Activated naive CD8-positive, alpha-beta T cell treated with anti-CD3 and anti-CD28 coated beads for 36 hours (primary cell): ENCODE measurements around the gene F7. TPM values are rescaled to one million over a fixed set of nuclear protein-coding genes. Genes with fewer than 3 reads are reported as not detected.
A peak's percentile ranks its signal among the peaks of the same experiment; 100 is the strongest.
"Not testable (repeated sequence)": the region's sequence is repeated elsewhere in the genome, so short reads cannot be mapped to it uniquely, and the experiment has no call there.

Experiments
- DNase-seq: peaks from one replicate; pipeline ENCODE4 v3.0.0; 2021
- H3K27ac Mint-ChIP-seq: one replicate; pipeline ENCODE4 v1.8.0; 2022; ENCODE audit warnings: mild to moderate bottlenecking, moderate library complexity, mixed read lengths
- H3K27me3 Mint-ChIP-seq: one replicate; pipeline ENCODE4 v1.8.0; 2022; ENCODE audit warnings: mild to moderate bottlenecking, mixed read lengths
- H3K36me3 Mint-ChIP-seq: one replicate; pipeline ENCODE4 v1.8.0; 2021; ENCODE audit warnings: mild to moderate bottlenecking, mixed read lengths
- H3K4me1 Mint-ChIP-seq: one replicate; pipeline ENCODE4 v1.8.0; 2021; ENCODE audit warnings: mixed read lengths
- H3K4me3 Mint-ChIP-seq: one replicate; pipeline ENCODE4 v1.8.0; 2022; ENCODE audit warnings: mild to moderate bottlenecking, moderate library complexity, mixed read lengths
- H3K9me3 Mint-ChIP-seq: one replicate; pipeline ENCODE4 v1.8.0; 2022; ENCODE audit warnings: mixed read lengths
- total RNA-seq, 2 experiments: library from RNA; stranded (reverse); gene quantifications; one replicate each; pipeline ENCODE4 v1.2.3, GENCODE V29; 2021

F7 gene
- total RNA-seq, 2 experiments from 2014 or later, result 0.49 to 0.94 TPM

DNA sequence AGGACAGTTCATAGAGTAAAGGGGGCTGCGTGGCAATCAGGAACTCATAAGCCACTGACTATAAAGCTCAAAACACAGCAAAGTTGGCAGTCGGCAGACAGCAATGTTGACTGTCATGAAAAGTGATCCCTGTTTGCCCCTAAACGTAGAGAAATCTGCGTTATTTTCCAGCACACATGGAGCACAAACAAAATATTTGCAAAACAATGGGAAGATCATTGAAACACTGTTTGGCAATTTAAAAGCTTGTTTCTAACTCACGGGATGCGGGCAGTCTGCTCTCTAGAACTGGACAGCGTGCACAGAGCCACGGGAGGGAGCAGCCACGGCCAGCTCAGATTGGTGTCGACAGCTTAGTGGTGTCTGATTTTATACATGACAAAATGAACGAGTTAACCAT is 6.4 kb upstream of the F7 start:
- DNase-seq, result no peak
- H3K4me3 Mint-ChIP-seq, result no peak overlapping the region
- H3K36me3 Mint-ChIP-seq, result no peaks in the 10 kb centered on the region
- H3K9me3 Mint-ChIP-seq, result no peaks in the 10 kb centered on the region
- no peaks in the 10 kb centered on the region for H3K4me1 Mint-ChIP-seq
- H3K27ac Mint-ChIP-seq, result no peak overlapping the region
- no peaks in the 10 kb centered on the region for H3K27me3 Mint-ChIP-seq

DNA sequence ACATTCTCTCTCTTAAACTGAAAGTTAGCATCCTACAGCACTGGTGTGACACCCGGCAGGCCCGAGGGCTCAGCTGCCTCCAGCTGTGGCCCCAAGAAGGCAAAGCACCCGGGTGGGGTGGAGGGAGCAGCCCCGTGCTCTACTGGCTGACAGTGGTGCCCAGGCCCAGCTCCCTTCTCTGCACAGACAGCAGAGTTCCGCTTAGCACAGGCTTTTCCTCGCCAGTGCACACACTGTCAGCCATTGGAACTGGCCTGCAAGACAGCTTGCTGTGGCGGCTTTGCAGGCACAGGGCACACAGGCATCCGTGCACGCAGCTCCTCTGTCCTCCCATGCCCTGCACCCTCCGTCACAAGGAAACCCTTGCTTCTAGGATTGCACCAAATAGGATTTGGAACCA is 3.3 kb upstream of the F7 start:
- not testable (repeated sequence) for H3K4me3 Mint-ChIP-seq, H3K9me3 Mint-ChIP-seq, H3K36me3 Mint-ChIP-seq, H3K27me3 Mint-ChIP-seq, H3K27ac Mint-ChIP-seq, H3K4me1 Mint-ChIP-seq, DNase-seq

DNA sequence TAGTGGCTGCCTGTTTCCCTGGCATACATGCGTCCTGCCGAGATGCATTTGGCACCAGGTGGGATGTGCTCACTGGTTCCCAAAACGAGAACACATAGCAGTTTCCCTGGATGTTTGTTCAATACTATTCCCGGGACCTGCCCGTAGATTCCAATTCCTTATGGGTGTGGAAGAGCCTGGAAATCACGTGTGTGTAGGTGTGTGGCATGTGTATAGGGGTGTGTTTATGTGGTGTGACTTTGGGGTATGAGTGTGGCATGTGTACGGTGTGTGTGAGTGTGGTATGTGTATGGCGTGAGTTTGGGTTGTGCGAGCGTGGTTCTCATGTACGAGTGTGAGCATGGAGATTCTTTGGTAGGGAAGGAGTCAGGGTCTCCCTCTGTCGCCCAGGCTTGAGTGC is 2.9 kb upstream of the F7 start:
- H3K27me3 Mint-ChIP-seq, result no peaks in the 10 kb centered on the region
- no peaks in the 10 kb centered on the region for H3K4me1 Mint-ChIP-seq
- no peak overlapping the region for H3K27ac Mint-ChIP-seq
- H3K4me3 Mint-ChIP-seq, result no peak overlapping the region
- H3K36me3 Mint-ChIP-seq, result peaks cover 3% of the 10 kb centered on the region
- H3K9me3 Mint-ChIP-seq, result no peaks in the 10 kb centered on the region
- DNase-seq, result no peak

DNA sequence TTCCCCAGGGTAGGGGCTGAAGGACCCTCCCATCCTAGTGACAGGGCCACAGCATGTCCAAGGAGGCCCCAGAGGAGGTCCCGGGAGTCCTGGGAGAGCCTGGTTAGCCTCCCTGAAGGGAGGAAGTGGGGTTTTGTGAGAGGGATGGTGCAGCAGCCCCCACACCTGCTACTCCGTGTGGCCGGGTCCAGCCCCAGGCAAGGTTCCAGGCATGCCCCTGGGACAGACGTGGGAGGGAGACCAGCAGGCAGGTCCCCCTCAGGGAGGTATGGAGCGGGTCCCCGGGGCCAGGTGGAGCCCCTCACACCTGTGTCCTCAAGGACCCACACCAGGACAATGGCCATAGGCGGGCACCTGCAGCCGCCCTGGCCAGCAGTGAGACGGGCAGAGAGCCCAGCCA is 1.9 kb upstream of the F7 start:
- no peaks in the 10 kb centered on the region for H3K4me1 Mint-ChIP-seq
- H3K27me3 Mint-ChIP-seq, result no peaks in the 10 kb centered on the region
- no peaks in the 10 kb centered on the region for H3K9me3 Mint-ChIP-seq
- DNase-seq, result no peak
- peaks cover 3% of the 10 kb centered on the region for H3K36me3 Mint-ChIP-seq
- H3K27ac Mint-ChIP-seq, result no peak overlapping the region
- H3K4me3 Mint-ChIP-seq, result no peak overlapping the region

DNA sequence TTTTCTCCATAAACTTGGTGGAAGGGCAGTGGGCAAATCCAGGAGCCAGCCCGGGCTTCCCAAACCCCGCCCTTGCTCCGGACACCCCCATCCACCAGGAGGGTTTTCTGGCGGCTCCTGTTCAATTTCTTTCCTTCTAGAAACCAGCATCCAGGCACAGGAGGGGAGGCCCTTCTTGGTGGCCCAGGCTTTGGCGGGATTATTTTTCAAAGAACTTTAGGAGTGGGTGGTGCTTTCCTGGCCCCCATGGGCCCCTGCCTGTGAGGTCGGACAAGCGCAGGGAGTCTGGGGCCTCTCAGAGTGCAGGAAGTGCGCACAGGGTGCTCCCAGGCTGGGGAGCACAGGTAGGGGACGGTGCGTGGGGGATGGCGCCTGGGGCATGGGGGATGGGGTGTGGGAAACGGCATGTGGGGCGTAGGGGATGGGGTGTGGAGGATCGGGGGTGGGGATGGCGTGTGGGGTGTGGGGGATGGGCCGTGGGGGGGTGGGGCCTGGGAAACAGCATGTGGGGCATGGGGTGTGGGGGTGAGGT is 396 bp downstream of the F7 start:
- H3K27me3 Mint-ChIP-seq, result peaks cover 4% of the 10 kb centered on the region
- H3K27ac Mint-ChIP-seq, result no peak overlapping the region
- H3K36me3 Mint-ChIP-seq, result peaks cover 3% of the 10 kb centered on the region
- DNase-seq, result no peak
- no peak overlapping the region for H3K4me3 Mint-ChIP-seq
- H3K9me3 Mint-ChIP-seq, result no peaks in the 10 kb centered on the region
- H3K4me1 Mint-ChIP-seq, result peaks cover 3% of the 10 kb centered on the region

DNA sequence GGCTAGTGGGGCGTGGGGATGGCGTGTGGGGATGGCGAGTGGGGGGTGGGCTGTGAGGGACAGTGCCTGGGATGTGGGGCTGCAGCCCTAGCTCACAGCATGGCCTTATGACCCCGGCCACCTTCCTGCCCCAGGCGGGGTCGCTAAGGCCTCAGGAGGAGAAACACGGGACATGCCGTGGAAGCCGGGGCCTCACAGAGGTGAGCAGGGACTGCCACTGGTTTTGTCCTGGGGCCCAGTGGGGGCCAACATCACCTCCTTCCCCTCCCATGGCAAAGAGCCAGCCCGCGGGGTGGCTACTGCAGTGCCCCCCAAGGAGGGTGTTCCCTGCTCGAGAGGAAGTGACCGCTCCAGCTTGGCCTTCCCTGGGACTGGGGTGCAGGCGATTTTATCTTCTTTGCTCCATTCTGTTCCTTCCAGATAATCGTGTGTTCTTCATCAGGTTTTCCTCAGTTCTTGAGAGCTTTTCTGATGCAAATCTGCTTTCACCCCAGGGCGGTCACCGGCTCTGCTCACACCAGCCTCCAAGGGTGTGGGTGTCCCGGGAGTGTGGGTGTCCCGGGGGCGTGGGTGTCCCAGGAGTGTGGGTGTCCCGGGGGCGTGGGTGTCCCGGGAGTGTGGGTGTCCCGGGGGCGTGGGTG is 1.2 kb downstream of the F7 start:
- no peaks in the 10 kb centered on the region for H3K9me3 Mint-ChIP-seq
- H3K27me3 Mint-ChIP-seq, result peaks cover 4% of the 10 kb centered on the region
- no peak overlapping the region for H3K4me3 Mint-ChIP-seq
- H3K4me1 Mint-ChIP-seq, result peaks cover 3% of the 10 kb centered on the region
- H3K36me3 Mint-ChIP-seq, result peaks cover 3% of the 10 kb centered on the region
- no peak for DNase-seq
- H3K27ac Mint-ChIP-seq, result no peak overlapping the region

DNA sequence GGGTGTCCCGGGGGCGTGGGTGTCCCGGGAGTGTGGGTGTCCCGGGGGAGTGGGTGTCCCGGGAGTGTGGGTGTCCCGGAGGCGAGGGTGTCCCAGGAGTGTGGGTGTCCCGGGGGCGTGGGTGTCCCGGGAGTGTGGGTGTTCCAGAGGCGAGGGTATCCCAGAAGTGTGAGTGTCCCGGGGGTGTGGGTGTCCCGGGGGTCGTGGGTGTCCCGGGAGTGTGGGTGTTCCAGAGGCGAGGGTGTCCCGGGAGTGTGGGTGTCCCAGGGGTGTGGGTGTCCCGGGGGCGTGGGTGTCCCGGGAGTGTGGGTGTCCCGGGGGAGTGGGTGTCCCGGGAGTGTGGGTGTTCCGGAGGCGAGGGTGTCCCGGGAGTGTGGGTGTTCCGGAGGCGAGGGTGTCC is 2.9 kb downstream of the F7 start:
- H3K4me1 Mint-ChIP-seq, H3K27me3 Mint-ChIP-seq, H3K36me3 Mint-ChIP-seq, DNase-seq, H3K9me3 Mint-ChIP-seq, H3K4me3 Mint-ChIP-seq, H3K27ac Mint-ChIP-seq: not testable (repeated sequence)

DNA sequence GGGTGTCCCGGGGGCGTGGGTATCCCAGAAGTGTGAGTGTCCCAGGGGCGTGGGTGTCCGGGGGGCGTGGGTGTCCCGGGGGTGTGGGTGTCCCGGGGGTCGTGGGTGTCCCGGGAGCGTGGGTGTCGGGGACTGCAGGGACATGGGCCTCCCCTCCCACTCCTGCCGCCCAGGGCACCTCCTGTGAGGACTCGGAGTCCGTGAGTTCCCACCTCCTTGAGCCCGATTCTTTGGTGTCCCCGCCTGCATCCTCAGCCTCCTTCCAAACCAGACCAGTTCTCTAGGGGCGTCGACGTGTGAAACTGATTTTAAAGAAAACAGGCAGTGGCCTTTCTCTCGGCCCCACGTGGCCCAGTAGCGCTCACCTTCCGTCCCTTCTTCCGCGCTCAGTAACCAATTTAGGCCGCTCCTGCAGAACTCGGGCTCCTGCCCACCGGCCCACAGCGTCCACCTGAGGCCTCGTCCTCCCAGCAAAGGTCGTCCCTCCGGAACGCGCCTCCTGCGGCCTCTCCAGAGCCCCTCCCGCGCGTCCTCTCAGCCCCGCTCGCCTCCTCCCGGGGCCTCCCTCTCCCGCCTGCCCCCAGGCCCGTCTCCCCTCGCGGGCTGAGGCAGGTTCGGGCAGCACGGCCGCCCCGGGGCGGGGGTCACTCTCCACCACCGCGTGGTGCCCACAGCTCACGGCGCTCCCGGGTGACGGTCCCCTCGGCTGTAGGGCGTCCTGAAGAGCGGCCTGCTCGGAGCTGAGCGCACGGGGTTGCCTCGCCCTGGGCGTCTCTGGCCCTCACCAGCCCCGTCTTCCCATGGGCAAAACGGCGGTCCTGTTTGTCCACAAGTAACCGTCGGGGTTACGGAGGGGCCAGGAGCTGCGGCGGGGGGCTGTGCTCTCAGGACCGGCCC is 3.8 kb downstream of the F7 start:
- DNase-seq, result no peak
- no peak overlapping the region for H3K4me3 Mint-ChIP-seq
- H3K36me3 Mint-ChIP-seq, result peaks cover 3% of the 10 kb centered on the region
- H3K4me1 Mint-ChIP-seq, result peaks cover 3% of the 10 kb centered on the region
- H3K27ac Mint-ChIP-seq, result peak overlapping the region; percentile 57
- H3K27me3 Mint-ChIP-seq, result peaks cover 4% of the 10 kb centered on the region
- no peaks in the 10 kb centered on the region for H3K9me3 Mint-ChIP-seq

DNA sequence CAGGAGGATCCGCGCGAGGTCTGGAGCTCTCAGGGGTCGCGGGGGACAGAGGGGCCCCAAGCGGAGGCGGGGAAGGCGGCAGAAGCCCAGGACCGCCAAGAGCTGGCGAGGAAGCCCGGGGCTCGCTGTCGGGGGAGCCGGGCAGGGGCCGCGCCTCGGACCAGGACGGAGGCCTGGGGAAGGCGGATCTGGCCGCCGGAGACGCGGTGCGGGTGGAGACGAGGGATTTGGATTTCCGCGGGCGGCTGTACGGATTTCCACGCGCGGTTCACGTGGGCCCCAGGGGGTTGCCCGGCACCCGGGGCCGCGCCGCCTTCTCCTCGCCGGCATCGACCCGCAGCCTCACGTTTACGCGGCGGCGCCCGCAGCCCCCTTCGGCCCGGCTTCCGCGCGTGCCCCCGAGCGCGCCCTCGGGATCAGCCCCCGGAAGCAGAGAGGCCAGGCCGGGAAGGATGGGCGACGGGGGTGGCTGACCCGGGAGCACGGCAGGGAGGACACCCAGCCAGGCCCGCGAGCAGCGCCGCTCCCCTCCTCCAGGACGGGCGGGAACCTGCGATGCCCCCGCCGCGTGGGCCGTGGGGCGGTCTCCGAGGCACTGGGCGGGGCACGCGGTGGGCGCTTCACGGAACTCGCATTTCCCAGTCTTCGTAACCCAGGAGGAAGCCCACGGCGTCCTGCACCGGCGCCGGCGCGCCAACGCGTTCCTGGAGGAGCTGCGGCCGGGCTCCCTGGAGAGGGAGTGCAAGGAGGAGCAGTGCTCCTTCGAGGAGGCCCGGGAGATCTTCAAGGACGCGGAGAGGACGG is 4.7 kb downstream of the F7 start:
- Mint-ChIP-seq H3K4me1 (peaks cover 3% of the 10 kb centered on the region), H3K27ac (no peak overlapping the region), H3K9me3 (no peaks in the 10 kb centered on the region), H3K4me3 (peak overlapping the region; percentile 40), H3K27me3 (peaks cover 4% of the 10 kb centered on the region), H3K36me3 (peaks cover 3% of the 10 kb centered on the region)
- no peak for DNase-seq

DNA sequence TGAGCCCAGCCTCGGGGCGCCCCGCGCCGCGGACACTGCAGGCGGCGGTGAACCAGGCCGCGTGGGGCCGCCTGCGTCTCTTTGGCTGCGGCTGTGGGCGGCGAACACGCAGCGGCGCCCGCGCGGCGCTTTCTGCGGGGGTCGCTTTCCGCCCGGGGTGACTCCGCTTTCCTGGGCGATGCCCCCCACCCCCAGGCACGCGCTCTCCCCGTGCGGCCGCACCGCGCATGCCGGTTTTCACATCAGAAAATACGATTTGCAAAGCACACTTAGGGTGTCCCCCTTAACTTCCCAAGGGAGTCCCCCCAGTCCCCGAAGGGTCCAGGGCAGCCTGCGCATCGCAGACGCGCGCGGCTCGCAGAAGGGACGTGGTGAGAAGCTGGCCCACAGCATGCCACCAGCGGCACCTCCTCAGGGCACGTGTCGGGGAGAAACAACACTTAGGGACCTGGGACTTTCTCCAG is 5.3 kb downstream of the F7 start:
- peaks cover 3% of the 10 kb centered on the region for H3K36me3 Mint-ChIP-seq
- peaks cover 4% of the 10 kb centered on the region for H3K27me3 Mint-ChIP-seq
- H3K27ac Mint-ChIP-seq, result no peak overlapping the region
- H3K4me3 Mint-ChIP-seq, result peak overlapping the region; percentile 40
- H3K9me3 Mint-ChIP-seq, result no peaks in the 10 kb centered on the region
- DNase-seq, result no peak
- peaks cover 3% of the 10 kb centered on the region for H3K4me1 Mint-ChIP-seq

DNA sequence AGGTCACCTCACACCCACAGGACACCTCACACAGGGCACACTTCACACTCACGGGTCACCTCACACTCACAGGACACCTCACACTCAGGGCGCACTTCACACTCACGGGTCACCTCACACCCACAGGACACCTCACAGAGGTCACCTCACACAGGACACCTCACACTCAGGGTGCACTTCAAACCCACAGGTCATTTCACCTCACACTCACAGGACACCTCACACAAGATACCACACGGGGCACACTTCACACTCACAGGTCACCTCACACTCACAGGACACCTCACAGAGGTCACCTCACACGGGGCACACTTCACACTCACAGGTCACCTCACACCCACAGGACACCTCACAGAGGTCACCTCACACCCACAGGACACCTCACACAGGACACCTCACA is 6.2 kb downstream of the F7 start:
- not testable (repeated sequence) for H3K27me3 Mint-ChIP-seq, H3K27ac Mint-ChIP-seq, DNase-seq, H3K36me3 Mint-ChIP-seq, H3K4me3 Mint-ChIP-seq, H3K9me3 Mint-ChIP-seq, H3K4me1 Mint-ChIP-seq

DNA sequence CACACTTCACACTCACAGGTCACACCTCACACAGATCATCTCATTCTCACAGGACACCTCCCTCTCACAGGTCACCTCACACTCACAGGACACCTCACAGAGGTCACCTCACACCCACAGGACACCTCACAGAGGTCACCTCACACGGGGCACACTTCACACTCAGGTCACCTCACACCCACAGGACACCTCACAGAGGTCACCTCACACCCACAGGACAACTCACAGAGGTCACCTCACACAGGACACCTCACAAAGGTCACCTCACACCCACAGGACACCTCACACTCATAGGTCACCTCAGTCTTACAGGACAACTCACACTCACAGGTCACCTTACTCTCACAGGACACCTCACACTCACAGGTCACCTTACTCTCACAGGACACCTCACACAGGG is 6.9 kb downstream of the F7 start:
- H3K4me3 Mint-ChIP-seq, DNase-seq: not testable (repeated sequence)

DNA sequence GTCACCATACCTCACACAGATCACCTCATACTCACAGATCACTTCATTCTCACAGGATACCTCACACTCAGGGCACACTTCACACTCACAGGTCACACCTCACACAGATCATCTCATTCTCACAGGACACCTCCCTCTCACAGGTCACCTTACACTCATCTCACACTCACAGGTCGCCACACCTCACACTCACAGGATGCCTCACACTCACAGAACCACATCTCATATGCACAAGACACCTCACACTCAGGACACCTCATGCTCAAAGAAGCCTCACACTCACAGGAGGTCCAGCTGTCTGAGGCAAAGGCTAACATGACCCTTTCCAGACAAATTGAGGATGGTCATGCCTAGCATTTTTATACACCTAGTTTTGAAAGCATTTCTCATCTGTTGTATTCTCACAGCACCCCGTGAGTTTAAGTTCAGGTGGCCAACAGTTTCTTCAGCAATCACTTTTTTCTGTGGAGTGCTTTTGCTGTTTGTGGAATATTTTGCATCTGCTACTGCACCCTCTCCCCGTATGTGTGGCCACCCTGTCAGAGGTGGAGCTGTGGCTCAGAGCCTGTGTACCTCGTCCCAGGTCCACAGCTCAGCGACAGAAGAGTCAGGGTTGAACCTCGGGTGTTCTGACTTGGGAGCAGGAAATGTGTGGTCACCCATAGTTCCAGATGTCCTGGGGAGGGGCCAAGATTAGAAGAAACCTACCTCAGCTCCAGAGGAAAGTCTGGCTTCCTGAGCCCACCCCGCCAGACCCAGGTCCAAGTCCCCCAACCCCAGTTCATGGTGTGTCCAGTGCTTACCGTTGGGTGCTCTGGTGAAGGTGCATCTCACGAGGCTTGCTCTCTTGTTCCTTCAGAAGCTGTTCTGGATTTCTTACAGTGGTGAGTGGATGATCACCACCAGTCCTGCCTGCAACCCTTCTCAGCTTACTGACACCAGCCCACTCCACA is 7.6 kb downstream of the F7 start:
- Mint-ChIP-seq H3K9me3 (no peaks in the 10 kb centered on the region), H3K27me3 (peaks cover 4% of the 10 kb centered on the region), H3K27ac (no peak overlapping the region), H3K36me3 (no peaks in the 10 kb centered on the region), H3K4me3 (no peak overlapping the region), H3K4me1 (peaks cover 3% of the 10 kb centered on the region)
- DNase-seq, result no peak

More for the DNA sequence above, 6.9 kb downstream of the F7 start:
- not testable (repeated sequence) for H3K4me1 Mint-ChIP-seq, H3K9me3 Mint-ChIP-seq, H3K27ac Mint-ChIP-seq, H3K27me3 Mint-ChIP-seq, H3K36me3 Mint-ChIP-seq

DNA sequence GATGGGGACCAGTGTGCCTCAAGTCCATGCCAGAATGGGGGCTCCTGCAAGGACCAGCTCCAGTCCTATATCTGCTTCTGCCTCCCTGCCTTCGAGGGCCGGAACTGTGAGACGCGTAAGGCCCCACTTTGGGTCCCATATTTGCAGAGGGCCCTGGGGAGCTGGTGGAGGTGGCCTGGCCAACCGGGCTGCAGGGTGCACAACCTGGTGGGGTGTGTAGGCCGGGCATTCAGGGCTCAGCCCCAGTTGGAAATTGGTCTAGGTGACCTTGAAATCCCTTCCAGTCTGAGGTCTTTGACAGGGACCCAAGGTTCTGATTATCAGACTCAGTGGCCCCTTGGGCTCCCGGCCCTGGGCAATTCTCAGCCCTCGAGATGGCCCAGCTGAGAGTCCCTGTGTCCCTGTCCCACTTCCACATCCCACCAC is 8.3 kb downstream of the F7 start:
- peaks cover 3% of the 10 kb centered on the region for H3K4me1 Mint-ChIP-seq
- H3K9me3 Mint-ChIP-seq, result no peaks in the 10 kb centered on the region
- peaks cover 4% of the 10 kb centered on the region for H3K27me3 Mint-ChIP-seq
- H3K36me3 Mint-ChIP-seq, result no peaks in the 10 kb centered on the region
- no peak overlapping the region for H3K27ac Mint-ChIP-seq
- no peak overlapping the region for H3K4me3 Mint-ChIP-seq
- no peak for DNase-seq
